ENCODE results near the gene TSHR. TPM values are rescaled to one million over a fixed set of nuclear protein-coding genes. Genes with fewer than 3 reads are reported as not detected.

TSHR gene
- total and polyA plus RNA-seq, 2 experiments from 2014 or later = 0.59 to 0.78 TPM

DNA sequence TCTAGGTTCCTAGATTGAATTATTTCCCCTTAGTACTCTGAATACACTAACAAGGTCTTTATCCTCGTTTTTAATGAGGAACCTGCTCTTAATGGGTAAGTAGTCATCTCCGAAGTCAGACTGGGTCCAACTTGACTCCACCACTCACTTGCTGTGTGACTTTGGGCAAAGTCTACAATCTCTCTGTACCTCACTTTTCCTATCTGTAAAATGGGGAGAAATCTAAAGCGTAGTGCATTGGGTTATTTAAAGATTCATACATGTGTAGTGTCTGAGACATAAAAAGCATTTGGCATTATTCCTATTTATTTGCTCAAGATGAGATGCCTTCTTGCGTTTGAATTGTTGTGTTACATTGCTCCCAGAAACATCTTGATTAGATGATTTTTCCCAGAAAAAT lies 213.8 kb downstream of the TSHR start:
- Mint-ChIP-seq H3K36me3 (ENCODE audit: low read depth) (no peaks in the 10 kb centered on the region; the same call in 2 of the 3 replicates), H3K4me1 (peaks cover 9% of the 10 kb centered on the region), H3K27me3 (ENCODE audit: insufficient read depth, low read depth, poor library complexity) (no peaks in the 10 kb centered on the region), H3K4me3 (peak overlapping the region; percentile 92), H3K9me3 (no peaks in the 10 kb centered on the region), H3K27ac (no peak overlapping the region)
- Histone ChIP-seq H2AFZ (peak overlapping the region; percentile 97; the same call in 1 of the 2 replicates), H3K36me3 (ENCODE audit: insufficient read depth) (no peaks in the 10 kb centered on the region), H3K9me2 (ENCODE audit: insufficient read depth) (no peaks in the 10 kb centered on the region), H4K20me1 (replicated peaks; ENCODE audit: insufficient read depth) (no peaks in the 10 kb centered on the region; the same call in 1 of the 2 replicates), H3F3A (replicated peaks; ENCODE audit: low read depth) (no peaks in the 10 kb centered on the region), H3K4me2 (peak overlapping the region; percentile 91), H3K4me1 (ENCODE audit: insufficient read depth) (no peaks in the 10 kb centered on the region), H3K27ac (ENCODE audit: low read depth) (no peak overlapping the region), H3K4me3 (peak overlapping the region; percentile 81), H3K79me2 (replicated peaks; ENCODE audit: insufficient read depth) (no peaks in the 10 kb centered on the region), H3K27me3 (ENCODE audit: insufficient read depth) (no peaks in the 10 kb centered on the region)
- DNase-seq (ENCODE audit: low spot score) (no peak), ATAC-seq (no peak)
- TF ChIP-seq, protein P1, sequence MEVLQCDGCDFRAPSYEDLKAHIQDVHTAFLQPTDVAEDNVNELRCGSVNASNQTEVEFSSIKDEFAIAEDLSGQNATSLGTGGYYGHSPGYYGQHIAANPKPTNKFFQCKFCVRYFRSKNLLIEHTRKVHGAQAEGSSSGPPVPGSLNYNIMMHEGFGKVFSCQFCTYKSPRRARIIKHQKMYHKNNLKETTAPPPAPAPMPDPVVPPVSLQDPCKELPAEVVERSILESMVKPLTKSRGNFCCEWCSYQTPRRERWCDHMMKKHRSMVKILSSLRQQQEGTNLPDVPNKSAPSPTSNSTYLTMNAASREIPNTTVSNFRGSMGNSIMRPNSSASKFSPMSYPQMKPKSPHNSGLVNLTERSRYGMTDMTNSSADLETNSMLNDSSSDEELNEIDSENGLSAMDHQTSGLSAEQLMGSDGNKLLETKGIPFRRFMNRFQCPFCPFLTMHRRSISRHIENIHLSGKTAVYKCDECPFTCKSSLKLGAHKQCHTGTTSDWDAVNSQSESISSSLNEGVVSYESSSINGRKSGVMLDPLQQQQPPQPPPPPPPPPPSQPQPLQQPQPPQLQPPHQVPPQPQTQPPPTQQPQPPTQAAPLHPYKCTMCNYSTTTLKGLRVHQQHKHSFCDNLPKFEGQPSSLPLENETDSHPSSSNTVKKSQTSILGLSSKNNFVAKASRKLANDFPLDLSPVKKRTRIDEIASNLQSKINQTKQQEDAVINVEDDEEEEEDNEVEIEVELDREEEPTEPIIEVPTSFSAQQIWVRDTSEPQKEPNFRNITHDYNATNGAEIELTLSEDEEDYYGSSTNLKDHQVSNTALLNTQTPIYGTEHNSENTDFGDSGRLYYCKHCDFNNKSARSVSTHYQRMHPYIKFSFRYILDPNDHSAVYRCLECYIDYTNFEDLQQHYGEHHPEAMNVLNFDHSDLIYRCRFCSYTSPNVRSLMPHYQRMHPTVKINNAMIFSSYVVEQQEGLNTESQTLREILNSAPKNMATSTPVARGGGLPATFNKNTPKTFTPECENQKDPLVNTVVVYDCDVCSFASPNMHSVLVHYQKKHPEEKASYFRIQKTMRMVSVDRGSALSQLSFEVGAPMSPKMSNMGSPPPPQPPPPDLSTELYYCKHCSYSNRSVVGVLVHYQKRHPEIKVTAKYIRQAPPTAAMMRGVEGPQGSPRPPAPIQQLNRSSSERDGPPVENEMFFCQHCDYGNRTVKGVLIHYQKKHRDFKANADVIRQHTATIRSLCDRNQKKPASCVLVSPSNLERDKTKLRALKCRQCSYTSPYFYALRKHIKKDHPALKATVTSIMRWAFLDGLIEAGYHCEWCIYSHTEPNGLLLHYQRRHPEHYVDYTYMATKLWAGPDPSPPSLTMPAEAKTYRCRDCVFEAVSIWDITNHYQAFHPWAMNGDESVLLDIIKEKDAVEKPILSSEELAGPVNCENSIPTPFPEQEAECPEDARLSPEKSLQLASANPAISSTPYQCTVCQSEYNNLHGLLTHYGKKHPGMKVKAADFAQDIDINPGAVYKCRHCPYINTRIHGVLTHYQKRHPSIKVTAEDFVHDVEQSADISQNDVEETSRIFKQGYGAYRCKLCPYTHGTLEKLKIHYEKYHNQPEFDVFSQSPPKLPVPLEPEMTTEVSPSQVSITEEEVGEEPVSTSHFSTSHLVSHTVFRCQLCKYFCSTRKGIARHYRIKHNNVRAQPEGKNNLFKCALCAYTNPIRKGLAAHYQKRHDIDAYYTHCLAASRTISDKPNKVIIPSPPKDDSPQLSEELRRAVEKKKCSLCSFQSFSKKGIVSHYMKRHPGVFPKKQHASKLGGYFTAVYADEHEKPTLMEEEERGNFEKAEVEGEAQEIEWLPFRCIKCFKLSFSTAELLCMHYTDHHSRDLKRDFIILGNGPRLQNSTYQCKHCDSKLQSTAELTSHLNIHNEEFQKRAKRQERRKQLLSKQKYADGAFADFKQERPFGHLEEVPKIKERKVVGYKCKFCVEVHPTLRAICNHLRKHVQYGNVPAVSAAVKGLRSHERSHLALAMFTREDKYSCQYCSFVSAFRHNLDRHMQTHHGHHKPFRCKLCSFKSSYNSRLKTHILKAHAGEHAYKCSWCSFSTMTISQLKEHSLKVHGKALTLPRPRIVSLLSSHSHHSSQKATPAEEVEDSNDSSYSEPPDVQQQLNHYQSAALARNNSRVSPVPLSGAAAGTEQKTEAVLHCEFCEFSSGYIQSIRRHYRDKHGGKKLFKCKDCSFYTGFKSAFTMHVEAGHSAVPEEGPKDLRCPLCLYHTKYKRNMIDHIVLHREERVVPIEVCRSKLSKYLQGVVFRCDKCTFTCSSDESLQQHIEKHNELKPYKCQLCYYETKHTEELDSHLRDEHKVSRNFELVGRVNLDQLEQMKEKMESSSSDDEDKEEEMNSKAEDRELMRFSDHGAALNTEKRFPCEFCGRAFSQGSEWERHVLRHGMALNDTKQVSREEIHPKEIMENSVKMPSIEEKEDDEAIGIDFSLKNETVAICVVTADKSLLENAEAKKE (CRISPR knock-in tag; IDR thresholded peaks at IDR 0.05) = no peak
- no peak for TF ChIP-seq EZH2phosphoT487 (IDR thresholded peaks at IDR 0.05; ENCODE audit: unreplicated experiment)
- TF ChIP-seq, protein P2, sequence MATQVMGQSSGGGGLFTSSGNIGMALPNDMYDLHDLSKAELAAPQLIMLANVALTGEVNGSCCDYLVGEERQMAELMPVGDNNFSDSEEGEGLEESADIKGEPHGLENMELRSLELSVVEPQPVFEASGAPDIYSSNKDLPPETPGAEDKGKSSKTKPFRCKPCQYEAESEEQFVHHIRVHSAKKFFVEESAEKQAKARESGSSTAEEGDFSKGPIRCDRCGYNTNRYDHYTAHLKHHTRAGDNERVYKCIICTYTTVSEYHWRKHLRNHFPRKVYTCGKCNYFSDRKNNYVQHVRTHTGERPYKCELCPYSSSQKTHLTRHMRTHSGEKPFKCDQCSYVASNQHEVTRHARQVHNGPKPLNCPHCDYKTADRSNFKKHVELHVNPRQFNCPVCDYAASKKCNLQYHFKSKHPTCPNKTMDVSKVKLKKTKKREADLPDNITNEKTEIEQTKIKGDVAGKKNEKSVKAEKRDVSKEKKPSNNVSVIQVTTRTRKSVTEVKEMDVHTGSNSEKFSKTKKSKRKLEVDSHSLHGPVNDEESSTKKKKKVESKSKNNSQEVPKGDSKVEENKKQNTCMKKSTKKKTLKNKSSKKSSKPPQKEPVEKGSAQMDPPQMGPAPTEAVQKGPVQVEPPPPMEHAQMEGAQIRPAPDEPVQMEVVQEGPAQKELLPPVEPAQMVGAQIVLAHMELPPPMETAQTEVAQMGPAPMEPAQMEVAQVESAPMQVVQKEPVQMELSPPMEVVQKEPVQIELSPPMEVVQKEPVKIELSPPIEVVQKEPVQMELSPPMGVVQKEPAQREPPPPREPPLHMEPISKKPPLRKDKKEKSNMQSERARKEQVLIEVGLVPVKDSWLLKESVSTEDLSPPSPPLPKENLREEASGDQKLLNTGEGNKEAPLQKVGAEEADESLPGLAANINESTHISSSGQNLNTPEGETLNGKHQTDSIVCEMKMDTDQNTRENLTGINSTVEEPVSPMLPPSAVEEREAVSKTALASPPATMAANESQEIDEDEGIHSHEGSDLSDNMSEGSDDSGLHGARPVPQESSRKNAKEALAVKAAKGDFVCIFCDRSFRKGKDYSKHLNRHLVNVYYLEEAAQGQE (IDR thresholded peaks at IDR 0.05; ENCODE audit: unreplicated experiment) = no peak
- no peak for TF ChIP-seq POLR2AphosphoS5 (IDR thresholded peaks at IDR 0.05; ENCODE audit: low read depth)
- TF ChIP-seq EZH2 (IDR thresholded peaks at IDR 0.05; ENCODE audit: low read depth, unreplicated experiment) = no peak
- no peak for TF ChIP-seq JUNB (IDR thresholded peaks at IDR 0.05; ENCODE audit: unreplicated experiment)
- no peak for TF ChIP-seq CREB1 (CRISPR knock-in tag; IDR thresholded peaks at IDR 0.05; ENCODE audit: low read depth)
- TF ChIP-seq ZNF114 (CRISPR knock-in tag; IDR thresholded peaks at IDR 0.05) = no peak
